Stimulated activated CD4-positive, alpha-beta T cell treated with anti-CD3 and anti-CD28 coated beads, Interleukin-1b, Interleukin-23, amount 100 ng/mL, for 48 hours (primary cell): Measurements from ENCODE around the gene EVI5.
A peak's percentile ranks its signal among the peaks of the same experiment; 100 is the strongest.

Experiments used
- DNase-seq: peaks from one replicate; pipeline ENCODE4 v3.0.0-alpha.2; 2020

EVI5 gene

GRCh38 chr1:92481971-92482664 is 302.8 kb downstream of the EVI5 start:
- no peak for DNase-seq

- DNase-seq = no peak
Observed at GRCh38 chr1:92481599-92481925, 303.3 kb downstream of the EVI5 start.

GRCh38 chr1:92480813-92481598 is 303.9 kb downstream of the EVI5 start:
- DNase-seq = no peak

- DNase-seq = no peak
Observed at GRCh38 chr1:92480200-92480812, 304.6 kb downstream of the EVI5 start.

GRCh38 chr1:92479587-92479986 is 305.3 kb downstream of the EVI5 start:
- DNase-seq = no peak

GRCh38 chr1:92478393-92478792 is 306.5 kb downstream of the EVI5 start:
- DNase-seq = no peak

- DNase-seq = peak; percentile 75
Observed at GRCh38 chr1:92476071-92476631, 308.8 kb downstream of the EVI5 start.

- no peak for DNase-seq
Observed at GRCh38 chr1:92475029-92475428, 309.9 kb downstream of the EVI5 start.

GRCh38 chr1:92473781-92474495 is 311.0 kb downstream of the EVI5 start:
- DNase-seq = peak; percentile 56

GRCh38 chr1:92470216-92470615 is 314.7 kb downstream of the EVI5 start:
- no peak for DNase-seq

- DNase-seq = no peak
Observed at GRCh38 chr1:92466683-92467352, 318.1 kb downstream of the EVI5 start.

GRCh38 chr1:92465256-92465647 is 319.7 kb downstream of the EVI5 start:
- DNase-seq = no peak

- DNase-seq = no peak
Observed at GRCh38 chr1:92464588-92465255, 320.2 kb downstream of the EVI5 start.

GRCh38 chr1:92461364-92462097 is 323.4 kb downstream of the EVI5 start:
- no peak for DNase-seq

- DNase-seq = no peak
Observed at GRCh38 chr1:92459871-92460320, 325.0 kb downstream of the EVI5 start.
